ENCODE results near the gene TMEM132C.

- TF ChIP-seq CTCF (tag by site-specific recombination; IDR thresholded peaks at IDR 0.05) (no peak), ZNF214 (tag by site-specific recombination; IDR thresholded peaks at IDR 0.05; ENCODE audit: borderline replicate concordance) (no peak), TCF7L2 (IDR thresholded peaks at IDR 0.05; ENCODE audit: borderline replicate concordance, low read depth, low read length) (no peak), ZNF274 (IDR thresholded peaks at IDR 0.05; ENCODE audit: low read length) (no peak), ZNF274 (tag by site-specific recombination; IDR thresholded peaks at IDR 0.05; ENCODE audit: borderline replicate concordance) (no peak), ZNF785 (tag by site-specific recombination; IDR thresholded peaks at IDR 0.05) (no peak), ZBTB10 (tag by site-specific recombination; IDR thresholded peaks at IDR 0.05) (no peak), ZNF112 (tag by site-specific recombination; IDR thresholded peaks at IDR 0.05) (no peak), ZNF211 (tag by site-specific recombination; IDR thresholded peaks at IDR 0.05; ENCODE audit: low read depth) (no peak), ZBTB44 (tag by site-specific recombination; IDR thresholded peaks at IDR 0.05) (no peak)
- TF ChIP-seq, protein P1, sequence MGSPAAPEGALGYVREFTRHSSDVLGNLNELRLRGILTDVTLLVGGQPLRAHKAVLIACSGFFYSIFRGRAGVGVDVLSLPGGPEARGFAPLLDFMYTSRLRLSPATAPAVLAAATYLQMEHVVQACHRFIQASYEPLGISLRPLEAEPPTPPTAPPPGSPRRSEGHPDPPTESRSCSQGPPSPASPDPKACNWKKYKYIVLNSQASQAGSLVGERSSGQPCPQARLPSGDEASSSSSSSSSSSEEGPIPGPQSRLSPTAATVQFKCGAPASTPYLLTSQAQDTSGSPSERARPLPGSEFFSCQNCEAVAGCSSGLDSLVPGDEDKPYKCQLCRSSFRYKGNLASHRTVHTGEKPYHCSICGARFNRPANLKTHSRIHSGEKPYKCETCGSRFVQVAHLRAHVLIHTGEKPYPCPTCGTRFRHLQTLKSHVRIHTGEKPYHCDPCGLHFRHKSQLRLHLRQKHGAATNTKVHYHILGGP (tag by site-specific recombination; IDR thresholded peaks at IDR 0.05) = no peak
- TF ChIP-seq, protein P2, sequence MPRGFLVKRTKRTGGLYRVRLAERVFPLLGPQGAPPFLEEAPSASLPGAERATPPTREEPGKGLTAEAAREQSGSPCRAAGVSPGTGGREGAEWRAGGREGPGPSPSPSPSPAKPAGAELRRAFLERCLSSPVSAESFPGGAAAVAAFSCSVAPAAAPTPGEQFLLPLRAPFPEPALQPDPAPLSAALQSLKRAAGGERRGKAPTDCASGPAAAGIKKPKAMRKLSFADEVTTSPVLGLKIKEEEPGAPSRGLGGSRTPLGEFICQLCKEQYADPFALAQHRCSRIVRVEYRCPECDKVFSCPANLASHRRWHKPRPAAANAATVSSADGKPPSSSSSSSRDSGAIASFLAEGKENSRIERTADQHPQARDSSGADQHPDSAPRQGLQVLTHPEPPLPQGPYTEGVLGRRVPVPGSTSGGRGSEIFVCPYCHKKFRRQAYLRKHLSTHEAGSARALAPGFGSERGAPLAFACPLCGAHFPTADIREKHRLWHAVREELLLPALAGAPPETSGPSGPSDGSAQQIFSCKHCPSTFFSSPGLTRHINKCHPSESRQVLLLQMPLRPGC (tag by site-specific recombination; IDR thresholded peaks at IDR 0.05) = no peak
Measured at GRCh38 chr12:128637642-128638606, 371.0 kb downstream of the TMEM132C start.

Measured in HEK293 (cell line).